IPS DF 6.9 (cell line): ENCODE results near the gene GINM1.

ENCODE experiments used
- DNase-seq: peaks from one replicate; pipeline ENCODE4 v3.0.0-alpha.2; 2013; ENCODE audit warnings: low read depth, low spot score
- H3K27ac ChIP-seq: one replicate; pipeline ENCODE4 v1.5.1; 2013; ENCODE audit warnings: low read length, control low read depth
- H3K27me3 ChIP-seq: 2 replicates; pipeline ENCODE4 v1.6.1; 2013; ENCODE audit warnings: mild to moderate bottlenecking, low read length; ENCODE audit not compliant: control insufficient read depth, insufficient read depth
- H3K36me3 ChIP-seq: 2 replicates; pipeline ENCODE4 v1.6.1; 2013; ENCODE audit warnings: low read length; ENCODE audit not compliant: control insufficient read depth, insufficient read depth
- H3K4me1 ChIP-seq: 2 replicates; pipeline ENCODE4 v1.6.1; 2013; ENCODE audit warnings: low read length; ENCODE audit not compliant: control insufficient read depth, insufficient read depth
- H3K4me3 ChIP-seq: 2 replicates; pipeline ENCODE4 v1.5.1; 2013; ENCODE audit warnings: mild to moderate bottlenecking, low read length
- H3K9me3 ChIP-seq: 2 replicates; pipeline ENCODE4 v1.6.1; 2013; ENCODE audit warnings: low read length, inconsistent platforms; ENCODE audit not compliant: control insufficient read depth, insufficient read depth
- WGBS: extraction: QIAGEN DNeasy Blood & Tissue Kit; methylation state at CpG from one replicate; pipeline ENCODE4 v1.1.7; 2013; ENCODE audit warnings: mixed read lengths, missing lambda C conversion rate; ENCODE audit not compliant: insufficient read length, insufficient coverage; 5-methylcytosine and 5-hydroxymethylcytosine counted together

Gene GINM1

GRCh38 chr6:149593408-149593807 lies 27.2 kb downstream of the GINM1 start:
- no CpG with 5 or more reads among the region's 1 CpG for WGBS
- peaks cover 5% of the 10 kb centered on the region for H3K36me3 ChIP-seq
- no peak for DNase-seq
- no peaks in the 10 kb centered on the region for H3K9me3 ChIP-seq
- no peaks in the 10 kb centered on the region for H3K4me1 ChIP-seq
- H3K4me3 ChIP-seq, result no peak overlapping the region
- no peak overlapping the region for H3K27ac ChIP-seq
- H3K27me3 ChIP-seq, result no peaks in the 10 kb centered on the region

DNA sequence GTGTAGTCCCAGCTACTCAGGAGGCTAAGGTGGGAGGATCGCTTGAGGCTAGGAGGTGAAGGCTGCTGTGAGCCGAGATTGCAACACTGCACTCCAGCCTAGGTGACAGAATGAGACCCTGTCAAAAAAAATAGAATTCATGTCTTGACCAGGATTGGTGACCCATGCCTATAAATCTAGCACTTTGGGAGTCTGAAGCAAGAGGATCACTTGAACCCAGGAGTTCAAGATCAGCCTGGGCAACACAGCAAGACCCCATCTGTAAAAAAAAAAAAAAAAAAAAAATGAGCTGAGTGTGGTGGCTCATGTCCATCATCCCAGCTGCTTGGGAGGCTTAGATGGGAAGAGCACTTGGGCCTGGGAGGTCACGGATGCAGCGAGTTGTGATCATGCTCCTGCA lies 34.3 kb downstream of the GINM1 start:
- no CpG with 5 or more reads among the region's 4 CpGs for WGBS
- H3K27me3 ChIP-seq, result no peaks in the 10 kb centered on the region
- no peak overlapping the region for H3K4me3 ChIP-seq
- H3K36me3 ChIP-seq, result no peaks in the 10 kb centered on the region
- H3K27ac ChIP-seq, result no peak overlapping the region
- DNase-seq, result no peak
- H3K4me1 ChIP-seq, result no peaks in the 10 kb centered on the region
- no peaks in the 10 kb centered on the region for H3K9me3 ChIP-seq

GRCh38 chr6:149608381-149608982 lies 42.3 kb downstream of the GINM1 start:
- no peaks in the 10 kb centered on the region for H3K9me3 ChIP-seq
- no peaks in the 10 kb centered on the region for H3K27me3 ChIP-seq

GRCh38 chr6:149614337-149614736 lies 48.2 kb downstream of the GINM1 start:
- WGBS, result no CpG with 5 or more reads among the region's 4 CpGs
- Histone ChIP-seq H3K4me3 (no peak overlapping the region), H3K27me3 (no peaks in the 10 kb centered on the region), H3K27ac (no peak overlapping the region), H3K36me3 (no peaks in the 10 kb centered on the region), H3K9me3 (no peaks in the 10 kb centered on the region), H3K4me1 (no peaks in the 10 kb centered on the region)
- DNase-seq, result no peak

More at GRCh38 chr6:149608381-149608982, 42.3 kb downstream of the GINM1 start:
- no peaks in the 10 kb centered on the region for H3K4me1 ChIP-seq
- no peak for DNase-seq
- no peak overlapping the region for H3K27ac ChIP-seq
- no peak overlapping the region for H3K4me3 ChIP-seq
- H3K36me3 ChIP-seq, result no peaks in the 10 kb centered on the region
- no CpG with 5 or more reads among the region's 7 CpGs for WGBS

GRCh38 chr6:149615805-149616204 lies 49.6 kb downstream of the GINM1 start:
- no peaks in the 10 kb centered on the region for H3K4me1 ChIP-seq
- no peak overlapping the region for H3K27ac ChIP-seq
- no CpG with 5 or more reads among the region's 5 CpGs for WGBS
- H3K4me3 ChIP-seq, result no peak overlapping the region
- no peaks in the 10 kb centered on the region for H3K27me3 ChIP-seq
- no peaks in the 10 kb centered on the region for H3K9me3 ChIP-seq
- H3K36me3 ChIP-seq, result no peaks in the 10 kb centered on the region
- no peak for DNase-seq

- no peaks in the 10 kb centered on the region for H3K9me3 ChIP-seq
- no peaks in the 10 kb centered on the region for H3K4me1 ChIP-seq
- H3K27ac ChIP-seq, result no peak overlapping the region
- no peaks in the 10 kb centered on the region for H3K27me3 ChIP-seq
- no peak overlapping the region for H3K4me3 ChIP-seq
- no peaks in the 10 kb centered on the region for H3K36me3 ChIP-seq
- DNase-seq, result no peak
These were observed 61.5 kb downstream of the GINM1 start for GRCh38 chr6:149627672-149628071.

GRCh38 chr6:149628875-149629510 lies 62.8 kb downstream of the GINM1 start:
- Histone ChIP-seq H3K4me3 (no peak overlapping the region), H3K4me1 (no peaks in the 10 kb centered on the region), H3K27ac (no peak overlapping the region), H3K9me3 (no peaks in the 10 kb centered on the region), H3K27me3 (no peaks in the 10 kb centered on the region), H3K36me3 (no peaks in the 10 kb centered on the region)
- no peak for DNase-seq
- no CpG with 5 or more reads among the region's 4 CpGs for WGBS

DNA sequence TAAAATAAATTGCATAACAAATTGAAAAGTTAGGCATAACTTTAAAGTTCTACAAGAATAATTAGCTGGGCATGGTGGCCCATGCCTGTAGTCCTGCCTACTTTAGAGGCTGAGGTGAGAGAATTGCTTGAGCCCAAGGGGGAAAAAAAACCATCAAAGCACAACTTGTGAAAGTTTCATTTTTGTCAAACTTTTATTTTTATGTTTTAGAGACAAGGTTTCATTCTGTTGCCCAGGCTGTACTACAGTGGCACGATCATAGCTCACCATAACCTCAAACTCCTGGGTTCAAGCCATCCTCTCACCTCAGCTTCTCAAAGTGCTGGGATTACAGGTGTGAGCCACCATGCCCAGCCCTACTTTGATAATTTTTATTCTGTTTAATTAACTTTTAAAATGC lies 68.1 kb downstream of the GINM1 start:
- Histone ChIP-seq H3K4me1 (no peaks in the 10 kb centered on the region), H3K4me3 (no peak overlapping the region), H3K36me3 (no peaks in the 10 kb centered on the region), H3K9me3 (no peaks in the 10 kb centered on the region), H3K27me3 (no peaks in the 10 kb centered on the region), H3K27ac (no peak overlapping the region)
- no CpG with 5 or more reads among the region's 1 CpG for WGBS
- DNase-seq, result no peak

- DNase-seq, result no peak
- Histone ChIP-seq H3K27ac (no peak overlapping the region), H3K4me3 (no peak overlapping the region), H3K4me1 (no peaks in the 10 kb centered on the region), H3K9me3 (no peaks in the 10 kb centered on the region), H3K27me3 (no peaks in the 10 kb centered on the region), H3K36me3 (no peaks in the 10 kb centered on the region)
- no CpG with 5 or more reads among the region's 2 CpGs for whole genome bisulfite sequencing
These were observed 69.9 kb downstream of the GINM1 start for GRCh38 chr6:149636124-149636523.
